Skeletal muscle tissue (tissue), 4 donors: ENCODE results near the gene ESRRB. TPM values are rescaled to one million over a fixed set of nuclear protein-coding genes. Genes with fewer than 3 reads are reported as not detected.

ENCODE experiments used
- H3K27ac ChIP-seq: one replicate; pipeline ENCODE4 v1.7.0; 2013; ENCODE audit warnings: mild to moderate bottlenecking, low read depth, low read length, inconsistent platforms
- H3K27me3 ChIP-seq, 3 donors: one replicate each; pipeline ENCODE4 v1.7.0; 2013; ENCODE audit warnings: low read length in 3 of 3; ENCODE audit not compliant: control insufficient read depth in 3 of 3, insufficient read depth in 3 of 3
- H3K36me3 ChIP-seq, 3 donors: one replicate each; pipeline ENCODE4 v1.7.0; 2013; ENCODE audit warnings: low read length in 3 of 3; ENCODE audit not compliant: control insufficient read depth in 3 of 3, insufficient read depth in 3 of 3
- H3K4me1 ChIP-seq, 3 donors: one replicate each; pipeline ENCODE4 v1.7.0; 2013; ENCODE audit warnings: low read length in 3 of 3, mild to moderate bottlenecking in 3 of 3; ENCODE audit not compliant: control insufficient read depth in 3 of 3, insufficient read depth in 3 of 3
- H3K4me3 ChIP-seq, 3 donors: one replicate each; pipeline ENCODE4 v1.7.0; 2013; ENCODE audit warnings: low read length in 3 of 3
- H3K9ac ChIP-seq, 3 donors: one replicate each; pipeline ENCODE4 v1.7.0; 2013; ENCODE audit warnings: low read length in 3 of 3, mild to moderate bottlenecking in 3 of 3, moderate library complexity in 2 of 3, low read depth in 1 of 3
- H3K9me3 ChIP-seq, 3 donors: one replicate each; pipeline ENCODE4 v1.7.0; 2013; ENCODE audit warnings: low read length in 3 of 3; ENCODE audit not compliant: control insufficient read depth in 3 of 3
- total RNA-seq: library from RNA; depleted of rRNA; stranded (reverse); fragments of >200 nt; gene quantifications from one replicate; pipeline ENCODE4 v1.2.3, GENCODE V29; 2014
- donor health status: Osteomylitis.

Gene ESRRB
- total RNA-seq, 1 donor from 2014 or later = 1.6 TPM

DNA sequence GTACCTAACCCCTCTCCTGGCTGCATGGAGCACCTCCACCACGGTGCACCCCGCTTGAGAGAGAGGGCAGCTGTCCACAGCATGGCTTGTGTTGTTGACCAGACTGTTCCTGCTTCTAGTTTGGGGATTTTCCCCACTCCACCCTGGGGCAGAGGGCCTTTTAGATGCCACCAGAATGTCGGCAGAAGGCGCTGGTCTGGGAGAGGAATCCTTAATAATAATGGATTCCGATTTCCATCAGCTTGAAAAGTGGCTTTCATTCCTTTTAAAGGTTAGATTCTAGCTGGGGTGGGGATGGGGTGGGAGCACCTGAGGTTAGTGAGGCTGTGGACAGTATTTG, 1.8 kb downstream of the ESRRB start:
- H3K36me3 ChIP-seq = no peaks in the 10 kb centered on the region
- H3K27me3 ChIP-seq = peaks cover 16 to 52% (median 46%) of the 10 kb centered on the region in 3 donors
- H3K27ac ChIP-seq = no peak overlapping the region
- no peak overlapping the region for H3K4me3 ChIP-seq
- H3K9me3 ChIP-seq = no peaks in the 10 kb centered on the region
- no peak overlapping the region for H3K9ac ChIP-seq
- H3K4me1 ChIP-seq = peaks cover 11 to 15% (median 11%) of the 10 kb centered on the region in 3 donors

DNA sequence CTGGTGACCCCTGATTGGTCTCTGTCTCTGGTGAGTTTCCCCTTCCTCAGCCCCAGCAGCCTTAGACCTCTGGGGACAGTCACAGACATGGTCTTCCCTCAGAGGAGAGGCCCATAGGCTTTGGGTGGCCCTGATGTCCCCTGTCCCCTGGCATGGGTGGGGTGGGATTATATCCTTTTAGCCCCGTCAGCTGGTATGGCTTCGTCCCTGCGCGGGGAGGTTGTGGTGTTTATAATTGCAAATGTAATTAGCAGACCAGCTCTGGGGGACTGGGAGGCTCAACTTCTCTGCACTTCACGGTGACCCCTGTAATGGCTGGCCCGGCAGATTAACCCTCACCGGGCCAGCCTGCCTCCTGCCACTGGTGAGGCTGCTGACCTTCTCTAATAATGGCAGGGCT, 5.1 kb downstream of the ESRRB start:
- peaks cover 9 to 13% (median 11%) of the 10 kb centered on the region in 3 donors for H3K4me1 ChIP-seq
- no peak overlapping the region for H3K4me3 ChIP-seq
- no peak overlapping the region for H3K9ac ChIP-seq
- no peak overlapping the region for H3K27ac ChIP-seq
- H3K36me3 ChIP-seq = no peaks in the 10 kb centered on the region
- H3K9me3 ChIP-seq = no peaks in the 10 kb centered on the region
- peaks cover 9 to 43% (median 26%) of the 10 kb centered on the region in 3 donors for H3K27me3 ChIP-seq

DNA sequence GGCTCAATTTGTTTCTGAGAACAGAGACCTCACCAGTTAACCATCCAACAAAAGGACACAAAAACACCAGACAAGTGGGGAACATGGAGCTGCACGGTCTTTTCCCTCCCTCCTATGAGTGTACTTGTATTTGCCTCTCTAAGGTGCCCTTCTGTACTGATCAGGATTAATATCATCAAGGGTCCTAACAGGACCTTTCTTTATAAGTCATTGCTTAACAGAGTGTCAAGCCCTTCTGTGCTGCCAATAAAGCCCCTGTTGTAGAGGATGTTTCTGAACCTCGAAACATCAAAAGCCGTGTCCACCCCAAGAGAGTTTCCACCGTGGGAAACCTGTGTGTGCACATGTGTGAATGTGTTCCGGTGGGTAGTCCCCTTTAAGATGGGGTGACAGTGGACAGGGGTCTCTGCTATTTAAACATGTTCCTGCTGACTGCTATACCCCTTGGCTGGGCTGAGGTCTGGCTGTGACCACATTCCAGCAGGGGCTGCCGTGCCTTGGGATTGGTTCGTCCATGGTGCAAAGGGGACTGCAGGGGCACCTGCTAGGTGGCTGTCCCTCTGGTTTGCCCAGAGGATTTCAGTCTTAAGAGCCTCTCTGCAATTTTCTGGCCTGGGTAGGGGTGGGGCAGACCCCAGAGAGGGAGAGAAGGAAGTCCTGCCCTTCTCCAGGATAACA, 6.0 kb downstream of the ESRRB start:
- no peak overlapping the region for H3K4me3 ChIP-seq
- peaks cover 3 to 5% (median 3%) of the 10 kb centered on the region in 3 donors for H3K4me1 ChIP-seq
- H3K9me3 ChIP-seq = no peaks in the 10 kb centered on the region
- peaks cover 3 to 37% (median 16%) of the 10 kb centered on the region in 3 donors for H3K27me3 ChIP-seq
- no peaks in the 10 kb centered on the region for H3K36me3 ChIP-seq
- H3K27ac ChIP-seq = no peak overlapping the region
- H3K9ac ChIP-seq = no peak overlapping the region

DNA sequence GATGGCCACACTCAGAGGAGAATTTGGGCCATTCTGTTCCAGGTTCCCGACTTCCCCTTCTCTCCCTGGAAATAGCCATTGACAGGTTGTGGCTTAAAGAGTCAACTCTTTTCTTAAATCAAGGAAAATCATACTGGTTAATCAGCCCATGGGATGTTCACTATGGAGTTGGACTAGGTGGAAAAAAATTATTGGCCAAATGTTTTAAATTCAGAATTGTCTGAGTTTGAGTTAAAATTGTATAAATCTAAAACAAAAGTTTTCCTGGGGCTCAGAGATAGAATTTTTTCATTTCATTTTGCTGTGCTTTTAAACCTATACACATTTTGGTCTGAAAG, 6.5 kb downstream of the ESRRB start:
- Histone ChIP-seq H3K27ac (no peak overlapping the region), H3K4me1 (peaks cover 0 to 4% (median 1%) of the 10 kb centered on the region in 3 donors), H3K9me3 (no peaks in the 10 kb centered on the region), H3K27me3 (peaks cover 3 to 35% (median 14%) of the 10 kb centered on the region in 3 donors), H3K9ac (no peak overlapping the region), H3K36me3 (no peaks in the 10 kb centered on the region), H3K4me3 (no peak overlapping the region)

DNA sequence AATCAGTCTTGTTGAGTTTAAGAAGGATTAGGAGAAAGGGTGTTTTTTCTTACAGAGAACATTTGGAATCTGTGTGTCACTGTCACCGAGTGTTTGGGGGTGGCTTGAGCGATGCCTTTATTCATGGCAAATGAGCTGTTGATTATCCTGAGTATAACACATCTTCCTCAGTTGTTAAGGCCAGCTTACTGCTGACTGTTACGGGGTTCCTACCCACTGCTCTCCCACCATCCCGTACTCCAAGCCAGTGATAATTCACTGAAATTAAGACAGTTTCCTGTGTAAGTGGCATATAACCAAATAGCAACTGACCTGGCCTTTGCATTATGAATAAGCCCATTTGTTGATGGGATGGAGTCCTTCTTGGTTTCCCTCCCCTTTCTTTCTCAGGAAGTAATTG, 9.5 kb downstream of the ESRRB start:
- Histone ChIP-seq H3K27me3 (peaks cover 0 to 30% (median 12%) of the 10 kb centered on the region in 3 donors), H3K36me3 (no peaks in the 10 kb centered on the region), H3K27ac (no peak overlapping the region)

DNA sequence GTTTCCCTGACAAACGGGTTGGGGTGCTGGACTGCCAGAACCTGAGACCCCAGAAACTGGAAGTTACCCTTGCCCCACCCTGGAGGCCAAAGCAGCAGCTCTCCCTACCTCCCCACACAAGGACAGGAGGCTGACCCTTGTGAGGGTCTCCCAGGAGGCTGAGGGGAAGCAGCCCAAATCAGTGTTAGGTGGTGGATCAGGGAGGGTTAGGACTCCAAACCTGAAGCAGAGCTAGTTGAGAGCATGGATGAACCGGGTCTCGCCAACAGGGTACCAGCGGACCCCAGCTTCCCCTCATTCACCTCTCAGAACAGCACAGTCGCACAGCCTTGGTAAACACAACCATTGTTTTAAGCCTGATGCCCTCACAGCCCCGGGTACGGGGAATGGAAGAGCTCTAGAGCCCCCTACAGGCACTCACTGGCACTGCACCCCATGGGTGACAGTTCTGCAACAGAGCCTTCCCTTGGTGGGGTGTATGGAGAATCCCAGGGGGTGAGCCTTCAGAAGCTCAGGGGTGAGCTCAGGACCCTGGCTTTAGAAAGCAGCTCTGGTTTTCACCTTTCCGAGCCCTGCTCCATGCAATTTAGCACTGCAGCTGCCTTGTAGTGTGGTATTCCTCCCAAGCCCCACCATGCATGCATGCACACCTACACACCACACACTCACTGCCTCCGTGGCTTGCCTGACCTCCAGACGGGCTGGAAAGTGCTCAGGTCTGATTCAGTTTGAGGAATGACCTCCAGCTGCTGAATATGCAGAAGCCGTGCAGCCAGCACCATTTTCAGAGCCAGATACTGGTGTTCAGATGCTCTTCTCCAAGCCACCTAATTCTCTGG, 11.2 kb downstream of the ESRRB start:
- Histone ChIP-seq H3K9me3 (no peaks in the 10 kb centered on the region), H3K27me3 (peaks cover 0 to 19% (median 7%) of the 10 kb centered on the region in 3 donors), H3K9ac (peak overlapping the region in 1 of 3 donors; percentile 33), H3K36me3 (no peaks in the 10 kb centered on the region), H3K27ac (no peak overlapping the region), H3K4me3 (no peak overlapping the region), H3K4me1 (peaks cover 0 to 5% (median 3%) of the 10 kb centered on the region in 3 donors)

More for the DNA sequence above, 9.5 kb downstream of the ESRRB start:
- H3K9ac ChIP-seq = no peak overlapping the region
- no peak overlapping the region for H3K4me3 ChIP-seq
- H3K4me1 ChIP-seq = peaks cover 0 to 5% (median 3%) of the 10 kb centered on the region in 3 donors
- no peaks in the 10 kb centered on the region for H3K9me3 ChIP-seq

DNA sequence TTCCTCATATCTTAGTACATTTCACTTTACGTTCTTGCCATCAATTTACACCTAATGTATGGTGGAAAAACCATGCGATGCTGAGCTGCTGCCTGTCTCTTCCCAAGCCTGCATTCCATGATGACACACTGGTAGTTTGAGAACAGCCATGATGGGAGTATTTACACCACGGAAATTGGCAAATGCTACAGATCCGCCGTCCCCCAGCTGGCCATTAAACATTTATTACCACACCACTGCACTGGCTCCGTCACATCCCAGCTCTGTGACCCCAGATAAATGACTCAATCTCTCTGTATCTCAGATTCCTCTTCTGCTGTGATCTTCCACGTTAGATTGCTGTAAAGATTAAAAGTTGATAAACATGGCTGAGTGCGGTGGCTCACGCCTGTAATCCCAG, 13.9 kb downstream of the ESRRB start:
- Histone ChIP-seq H3K27me3 (peaks cover 0 to 14% (median 7%) of the 10 kb centered on the region in 3 donors), H3K36me3 (no peaks in the 10 kb centered on the region), H3K4me1 (peaks cover 0 to 5% (median 3%) of the 10 kb centered on the region in 3 donors), H3K4me3 (no peak overlapping the region), H3K9ac (no peak overlapping the region), H3K27ac (no peak overlapping the region), H3K9me3 (no peaks in the 10 kb centered on the region)

DNA sequence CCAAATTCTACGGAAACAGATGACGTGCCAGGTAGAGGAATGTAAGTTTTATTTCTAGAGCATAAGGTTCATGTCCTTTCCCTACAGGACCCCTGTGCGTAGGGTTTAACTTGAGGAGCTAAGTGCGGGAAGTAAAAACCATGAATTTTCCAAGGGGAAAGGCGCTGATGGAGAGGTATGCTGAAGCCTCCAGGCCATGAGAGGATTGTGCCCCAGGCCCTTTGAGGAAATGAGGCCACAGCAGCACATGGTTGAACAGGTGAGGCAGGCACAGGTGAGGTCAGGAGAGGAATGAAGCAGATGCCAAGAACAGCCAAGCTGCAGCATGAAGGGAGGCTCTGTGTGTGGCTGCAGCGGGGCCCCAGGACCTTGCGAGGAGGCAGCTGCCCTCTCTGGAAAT, 14.7 kb downstream of the ESRRB start:
- no peak overlapping the region for H3K9ac ChIP-seq
- no peak overlapping the region for H3K27ac ChIP-seq
- H3K4me1 ChIP-seq = peaks cover 0 to 5% (median 3%) of the 10 kb centered on the region in 3 donors
- H3K36me3 ChIP-seq = no peaks in the 10 kb centered on the region
- H3K27me3 ChIP-seq = peaks cover 0 to 16% (median 4%) of the 10 kb centered on the region in 3 donors
- no peak overlapping the region for H3K4me3 ChIP-seq
- no peaks in the 10 kb centered on the region for H3K9me3 ChIP-seq

DNA sequence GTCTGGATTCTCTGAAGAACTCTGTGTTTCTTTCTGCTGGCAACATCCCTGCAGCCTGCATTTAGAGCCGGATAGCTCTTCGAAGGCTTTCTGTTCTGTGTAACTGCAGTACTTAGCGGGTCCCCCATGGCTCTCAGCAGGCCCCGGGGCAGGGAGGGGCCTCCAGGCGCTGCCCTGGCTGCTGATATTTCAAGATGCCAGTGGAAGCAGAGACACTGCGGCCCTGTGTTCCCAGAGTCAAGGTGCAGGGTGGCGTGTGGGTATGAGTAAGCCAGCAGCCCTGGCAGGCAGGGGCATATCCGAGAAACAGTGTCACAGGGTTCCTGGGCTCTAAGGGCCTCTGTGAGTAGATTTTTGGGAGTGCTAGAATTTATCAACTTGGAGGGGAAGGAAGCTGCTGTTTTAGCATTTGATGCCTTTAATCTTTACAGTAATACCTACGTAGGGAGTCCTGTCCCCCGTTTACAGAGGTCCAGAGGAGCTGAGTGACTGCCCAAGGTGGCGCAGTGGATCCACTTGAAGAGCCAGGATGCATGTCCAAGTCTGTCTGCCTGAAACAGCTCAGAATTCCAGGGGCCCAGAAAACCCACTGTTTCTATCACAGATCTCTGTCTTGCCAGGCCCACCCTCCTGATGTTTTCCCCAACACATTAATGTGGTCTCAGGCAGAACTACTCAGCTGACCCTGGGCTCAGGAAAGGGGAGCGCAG, 16.2 kb downstream of the ESRRB start:
- Histone ChIP-seq H3K36me3 (no peaks in the 10 kb centered on the region), H3K4me1 (peaks cover 0 to 3% (median 2%) of the 10 kb centered on the region in 3 donors), H3K27ac (no peak overlapping the region), H3K9ac (no peak overlapping the region), H3K9me3 (no peaks in the 10 kb centered on the region), H3K27me3 (peaks cover 0 to 13% (median 7%) of the 10 kb centered on the region in 3 donors), H3K4me3 (no peak overlapping the region)
